HG03460 (cell line): ENCODE results near the gene MCAT.
"Not testable (repeated sequence)": the region's sequence is repeated elsewhere in the genome, so short reads cannot be mapped to it uniquely, and the experiment has no call there.

Experiments used
- ATAC-seq: cut with Tn5 transposase; IDR thresholded peaks from one replicate; pipeline ENCODE4 v1.9.1; 2021; ENCODE audit not compliant: unreplicated experiment

MCAT gene

DNA sequence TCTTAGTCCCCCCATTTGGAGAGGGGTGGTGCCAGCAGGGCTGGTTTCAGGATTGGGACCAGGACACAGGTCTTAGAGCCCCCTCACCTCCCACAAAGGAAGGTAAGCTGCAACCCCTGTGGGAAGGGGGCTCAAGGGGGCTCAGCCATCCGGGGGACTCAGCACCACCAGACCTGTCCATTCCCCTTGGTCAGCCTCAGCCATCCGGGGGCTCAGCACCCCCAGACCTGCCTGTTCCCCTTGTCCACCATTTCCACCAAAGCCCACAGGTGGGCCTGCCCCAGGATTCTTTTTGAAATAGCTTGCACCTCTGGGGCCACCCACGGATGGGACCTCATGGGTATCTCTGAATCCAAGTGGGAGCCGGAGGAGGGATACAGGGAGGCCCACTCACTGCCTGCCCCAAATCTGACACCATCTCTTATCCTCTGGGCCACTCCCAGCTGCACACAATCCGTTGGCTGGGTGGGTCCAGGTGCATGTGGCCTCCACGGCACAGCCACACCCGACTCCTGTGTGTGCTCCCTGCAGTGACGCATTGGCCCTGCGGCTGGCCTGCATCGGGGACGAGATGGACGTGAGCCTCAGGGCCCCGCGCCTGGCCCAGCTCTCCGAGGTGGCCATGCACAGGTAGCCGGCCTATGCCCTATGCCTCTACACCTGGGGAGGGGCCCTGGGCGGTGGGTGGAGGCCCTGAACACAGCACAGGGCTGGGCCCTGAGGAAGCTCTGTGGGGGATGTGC lies 15.9 kb downstream of the MCAT start:
- ATAC-seq = no peak

DNA sequence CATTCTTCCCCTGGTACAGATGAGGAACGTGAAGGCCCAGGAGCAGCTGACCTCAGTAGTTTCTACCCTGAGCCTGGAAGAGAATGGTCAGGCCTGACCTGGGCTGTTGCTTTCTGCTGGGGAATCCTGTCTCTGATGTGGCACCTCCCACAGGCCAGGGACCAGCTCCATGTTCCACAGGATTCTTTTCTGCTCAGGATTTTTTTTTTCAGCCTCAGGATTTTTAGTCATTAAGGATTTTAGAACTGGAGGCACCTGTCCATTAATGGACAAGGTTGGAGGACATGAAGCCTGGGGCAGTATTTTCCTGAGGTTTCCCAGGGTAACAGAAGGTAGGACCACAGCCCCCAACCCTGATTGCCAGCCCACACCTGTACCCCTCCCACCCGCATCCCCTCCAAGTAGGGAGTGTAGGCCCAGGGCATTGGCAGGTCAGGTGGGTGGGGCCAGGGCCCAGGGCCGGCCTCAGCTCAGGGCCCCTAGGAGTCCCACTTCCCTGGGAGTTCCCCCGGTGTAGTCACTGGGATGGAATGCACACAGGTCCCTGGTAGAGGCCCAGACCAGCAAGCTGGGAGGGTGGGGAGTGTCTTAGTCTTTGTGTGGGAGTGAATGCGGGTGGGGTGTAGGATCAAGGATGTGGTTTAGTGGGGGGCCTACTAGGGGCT lies 16.6 kb downstream of the MCAT start:
- no peak for ATAC-seq

DNA sequence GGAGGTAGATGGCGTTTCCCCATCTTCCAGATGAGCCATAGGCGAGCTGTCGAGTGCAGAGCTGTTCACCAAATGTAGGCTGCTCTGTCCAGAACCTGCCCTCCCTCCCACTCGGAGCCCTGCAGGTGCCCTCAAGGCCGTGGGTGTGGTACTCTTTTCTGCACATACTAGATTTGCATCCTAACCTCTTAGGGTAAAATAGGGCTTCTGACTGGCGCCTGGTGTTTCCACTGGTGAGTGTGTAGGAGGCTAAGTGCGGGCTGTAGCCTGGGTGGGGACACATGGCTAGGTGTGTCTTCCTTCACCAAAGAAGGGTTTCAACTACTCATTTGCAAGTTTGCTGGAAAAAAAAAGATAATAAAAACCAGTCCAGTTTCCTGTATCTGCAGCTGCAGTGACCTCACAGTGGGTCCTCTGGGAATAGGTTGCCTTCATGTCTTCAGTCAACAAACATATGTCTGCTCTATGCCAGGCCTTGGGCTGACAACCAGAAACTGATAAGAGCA lies 24.2 kb downstream of the MCAT start:
- ATAC-seq = peak; percentile 50

DNA sequence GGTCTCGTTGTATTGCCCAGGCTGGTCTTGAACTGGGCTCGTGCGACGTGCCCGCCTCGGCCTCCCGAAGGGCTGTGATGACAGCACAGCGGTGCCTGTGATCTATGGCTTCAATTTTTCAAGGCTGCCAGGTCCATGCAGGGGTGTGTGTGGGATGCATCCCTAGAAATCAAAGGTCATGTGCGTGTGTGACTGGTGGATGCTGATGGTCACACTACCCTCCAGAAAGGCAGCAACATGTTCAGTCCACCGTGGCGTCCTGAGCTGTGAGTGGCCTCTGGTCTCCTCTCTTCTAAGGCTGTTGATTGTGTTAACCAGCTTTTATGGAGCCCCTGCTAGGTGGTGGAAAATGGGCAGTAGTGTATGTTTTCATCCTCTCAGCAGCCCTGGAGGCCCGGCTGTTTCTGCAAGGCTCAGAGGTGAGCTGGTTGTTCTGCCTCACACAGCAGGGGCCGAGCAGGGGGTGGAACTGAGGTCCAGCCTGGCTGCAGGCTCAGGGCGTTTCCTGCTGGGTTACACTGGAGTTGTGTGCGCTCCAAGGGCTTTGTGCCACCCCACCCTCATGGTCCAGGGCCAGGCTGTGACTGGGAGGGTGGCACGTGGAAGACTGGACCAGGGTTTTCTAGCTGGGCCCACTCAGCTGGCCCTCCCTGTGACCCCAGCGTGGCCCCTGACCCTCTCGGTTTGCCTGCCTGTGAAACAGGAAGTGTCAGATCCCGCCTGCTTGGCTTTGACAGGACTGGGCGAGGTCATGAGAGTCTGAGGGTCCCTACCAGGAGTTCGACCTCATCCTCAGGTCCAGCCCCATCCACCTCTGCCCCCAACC lies 25.0 kb downstream of the MCAT start:
- ATAC-seq = no peak

DNA sequence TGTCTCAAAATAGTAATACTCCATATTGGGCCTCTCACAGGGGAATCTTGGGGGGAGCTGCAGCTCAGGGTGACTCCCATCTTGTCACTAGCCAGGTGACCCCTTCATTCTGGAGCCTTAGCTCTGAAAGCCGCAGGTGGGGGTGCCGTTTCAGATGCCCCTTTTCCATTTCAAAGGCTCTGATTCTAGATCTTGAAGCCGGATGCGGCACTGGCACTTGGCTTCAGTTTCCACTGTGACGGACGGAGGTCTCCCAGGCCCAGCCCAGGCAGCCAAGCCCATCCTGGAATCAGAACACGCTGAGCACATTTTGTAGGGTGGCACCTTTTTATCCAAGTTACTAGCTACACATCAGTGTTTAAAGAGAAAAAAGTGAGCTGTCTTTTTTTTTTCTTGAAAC lies 26.3 kb downstream of the MCAT start:
- ATAC-seq = no peak

DNA sequence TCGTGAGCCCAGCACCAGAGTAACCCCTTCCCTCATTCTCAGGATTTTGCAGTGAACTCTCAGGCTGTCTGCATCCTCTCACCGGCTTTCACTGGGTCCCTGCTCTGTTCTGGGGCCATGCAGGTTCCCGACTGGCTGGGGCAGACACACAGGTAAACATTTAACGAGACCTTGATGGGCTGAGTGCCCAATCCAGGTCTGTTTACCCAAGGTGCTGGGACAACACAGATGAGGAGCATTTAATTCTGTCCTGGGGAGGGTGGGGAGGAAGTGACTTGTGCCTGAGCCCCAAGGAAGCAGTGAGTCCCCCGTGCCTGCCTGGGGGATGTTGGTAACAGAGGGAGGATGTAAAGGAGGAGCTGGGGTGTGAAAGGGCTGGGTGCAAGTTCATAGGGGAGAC lies 28.2 kb downstream of the MCAT start:
- ATAC-seq = no peak

DNA sequence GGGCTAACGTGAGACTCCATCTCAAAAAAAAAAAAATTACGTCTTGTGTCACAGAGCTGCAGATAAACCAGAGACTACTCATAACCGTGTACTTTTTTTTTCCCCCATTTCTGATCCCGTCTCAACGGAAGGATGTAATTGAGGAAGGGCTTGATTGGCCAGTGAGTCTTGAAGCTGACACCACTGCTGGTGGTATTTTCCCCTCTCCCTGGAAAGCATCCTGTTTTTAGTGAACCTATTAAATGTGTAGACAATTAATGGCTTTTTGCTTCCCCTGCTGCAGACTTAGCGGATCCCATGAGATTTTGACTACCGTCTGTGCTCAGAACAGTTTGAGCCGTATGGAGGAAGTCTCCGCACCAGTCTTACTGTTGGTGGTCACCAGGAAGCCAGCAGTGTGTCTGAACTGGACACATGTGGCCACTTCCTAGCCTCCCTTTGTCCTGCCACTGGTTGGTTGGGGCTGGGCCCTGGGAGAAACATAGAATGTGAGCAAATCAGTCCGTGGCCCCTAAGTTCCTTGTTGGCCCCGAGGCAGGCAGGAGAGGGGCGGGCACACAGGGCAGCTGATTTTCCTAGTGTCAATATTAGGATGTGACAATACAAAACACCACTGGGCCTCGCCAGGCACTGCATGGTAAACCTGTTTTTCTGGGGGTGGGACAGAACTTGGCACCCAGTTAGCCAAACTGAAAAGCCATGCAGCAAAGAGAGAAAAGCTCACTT lies 29.5 kb downstream of the MCAT start:
- ATAC-seq = no peak

DNA sequence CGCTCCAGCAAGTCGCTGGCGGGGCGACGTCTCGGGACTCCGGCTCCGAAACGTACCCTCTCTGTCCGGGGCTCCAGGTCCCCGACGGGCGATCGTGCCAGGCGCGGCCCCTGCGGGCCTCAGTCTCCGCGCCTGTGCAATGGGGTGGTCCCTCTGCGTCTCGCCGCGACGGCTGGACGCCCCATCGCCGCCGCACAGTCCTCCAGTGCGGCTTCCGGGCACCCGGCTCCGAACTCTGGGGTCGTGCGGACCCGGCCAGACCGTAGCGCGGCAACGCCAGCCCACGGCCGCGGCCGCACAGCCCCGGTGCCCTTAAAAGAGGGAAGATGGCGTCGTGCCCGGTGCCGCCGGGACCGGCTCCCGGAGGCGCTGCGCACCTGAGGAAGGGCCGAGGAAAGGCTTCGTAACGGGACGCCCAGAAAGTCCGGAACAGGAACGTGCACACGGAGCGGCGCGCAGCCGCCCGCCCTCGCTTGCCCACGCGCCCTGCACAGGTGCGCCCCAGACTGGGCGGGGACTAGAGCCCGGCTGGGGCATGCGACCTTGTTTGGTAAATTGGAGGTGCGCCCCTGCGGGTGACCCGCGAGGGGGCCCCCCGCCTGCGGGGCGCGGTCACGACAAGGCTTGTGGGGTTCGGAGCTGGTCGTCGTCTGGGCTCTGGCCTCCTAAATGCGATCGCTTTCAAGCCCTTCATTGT lies 32.1 kb downstream of the MCAT start:
- no peak for ATAC-seq

DNA sequence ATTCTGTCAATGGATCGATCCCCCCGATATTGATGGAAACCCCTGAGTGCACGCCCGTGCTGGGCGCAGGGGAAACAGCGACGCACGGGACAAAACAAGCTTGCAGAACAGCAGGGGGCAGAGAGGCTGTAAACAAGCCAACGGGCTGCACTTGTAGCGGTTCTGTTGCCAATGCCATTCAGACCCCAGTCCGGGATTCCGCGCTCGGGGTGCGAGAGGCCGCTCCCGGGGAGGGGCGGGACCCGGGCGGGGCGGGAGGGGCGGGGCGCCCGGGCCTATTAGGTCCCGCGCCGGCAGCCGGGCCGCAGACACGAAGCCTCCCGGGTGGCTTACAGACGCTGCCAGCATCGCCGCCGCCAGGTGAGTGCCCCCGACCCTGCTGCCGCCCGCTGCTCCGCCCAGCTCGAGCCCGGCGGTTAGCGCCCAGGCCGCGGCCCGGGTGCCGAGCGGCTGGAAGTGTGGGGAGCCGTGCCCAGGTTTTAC lies 32.7 kb downstream of the MCAT start, which contains the start of gene BIK:
BIK (plus strand) TSS at position 307 of the 483 bp plus-strand sequence. CDS start 13,273 bp downstream, outside the sequence.
- no peak for ATAC-seq

DNA sequence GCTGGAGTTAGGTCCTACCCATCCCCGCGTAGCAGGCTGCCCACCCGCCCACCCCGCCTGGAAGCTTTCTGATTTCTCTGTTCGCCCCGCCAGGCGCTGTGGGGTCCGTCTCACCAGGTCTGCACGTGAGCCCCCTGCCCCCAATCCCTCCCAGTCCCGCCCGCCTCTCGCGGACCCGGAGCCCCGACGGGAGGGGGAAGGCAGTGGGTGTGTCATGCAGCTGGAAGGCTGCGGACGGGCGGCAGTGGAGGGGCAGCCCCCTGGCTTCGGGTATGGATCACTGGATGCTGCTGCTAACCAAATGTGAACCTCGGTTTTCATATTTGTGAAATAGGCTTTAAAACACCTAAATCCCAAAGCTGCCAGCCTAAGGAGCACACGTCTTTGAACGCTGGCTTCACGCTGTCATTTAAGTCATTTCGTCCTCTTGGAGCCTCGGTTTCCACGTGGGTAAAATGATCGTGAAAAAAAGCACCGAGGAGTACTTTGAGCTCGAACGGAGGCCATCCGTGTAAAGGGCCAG lies 33.2 kb downstream of the MCAT start:
- no peak for ATAC-seq

DNA sequence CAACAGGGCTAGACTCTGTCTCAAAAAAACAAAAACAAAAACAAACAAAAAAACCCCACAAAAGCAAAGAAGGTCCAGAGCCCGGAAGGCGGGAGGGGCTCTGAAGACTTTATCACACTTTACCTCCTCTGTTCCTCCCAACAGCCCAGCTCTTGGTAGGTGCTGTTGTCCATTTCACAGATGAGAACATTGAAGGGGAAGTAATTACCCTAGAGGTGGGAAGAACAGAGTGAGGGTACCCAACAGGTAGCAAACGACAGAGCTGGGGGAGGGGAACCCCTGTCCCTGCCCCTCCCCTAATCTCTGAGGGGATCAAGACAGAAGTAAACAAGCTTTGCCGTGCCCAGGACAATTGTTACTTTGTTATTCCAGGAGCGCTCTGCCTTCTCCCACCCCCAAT lies 33.7 kb downstream of the MCAT start:
- ATAC-seq = no peak

DNA sequence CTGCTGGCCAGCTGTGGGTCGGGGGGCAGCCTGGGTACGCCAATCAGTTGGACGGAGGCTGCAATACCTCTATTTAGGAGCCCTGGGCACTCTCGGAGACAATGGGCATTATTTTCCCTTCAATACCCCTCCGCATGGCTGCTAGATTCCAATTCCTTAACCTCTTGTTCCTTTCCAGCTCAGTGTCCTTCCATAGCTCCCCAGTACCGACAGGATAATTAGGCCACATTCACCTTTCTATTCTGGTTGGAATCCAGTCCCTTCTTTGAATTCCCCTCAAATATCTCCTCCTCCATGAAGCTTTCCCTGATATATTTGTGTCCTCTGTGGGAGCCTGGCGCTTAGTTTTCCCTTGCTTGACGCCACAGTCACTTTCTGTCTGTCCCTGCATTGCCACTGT lies 36.9 kb downstream of the MCAT start:
- ATAC-seq = no peak

DNA sequence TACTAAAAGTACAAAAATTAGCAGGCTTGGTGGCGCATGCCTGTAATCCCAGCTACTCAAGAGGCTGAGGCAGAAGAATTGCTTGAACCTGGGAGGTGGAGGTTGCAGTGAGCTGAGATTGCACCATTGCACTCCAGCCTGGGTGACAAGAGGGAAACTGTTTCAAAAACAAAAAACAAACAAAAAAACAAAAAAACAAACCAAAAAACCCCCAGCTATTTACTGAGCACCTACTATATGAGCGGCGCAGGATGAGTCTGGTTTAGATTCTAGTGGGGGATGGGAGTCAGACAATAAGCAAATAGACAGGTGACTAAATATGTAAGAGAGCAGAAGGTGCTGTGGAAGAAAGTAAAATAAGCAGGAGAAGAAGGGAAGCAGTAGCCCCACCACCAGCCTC lies 38.2 kb downstream of the MCAT start:
- ATAC-seq = not testable (repeated sequence)

DNA sequence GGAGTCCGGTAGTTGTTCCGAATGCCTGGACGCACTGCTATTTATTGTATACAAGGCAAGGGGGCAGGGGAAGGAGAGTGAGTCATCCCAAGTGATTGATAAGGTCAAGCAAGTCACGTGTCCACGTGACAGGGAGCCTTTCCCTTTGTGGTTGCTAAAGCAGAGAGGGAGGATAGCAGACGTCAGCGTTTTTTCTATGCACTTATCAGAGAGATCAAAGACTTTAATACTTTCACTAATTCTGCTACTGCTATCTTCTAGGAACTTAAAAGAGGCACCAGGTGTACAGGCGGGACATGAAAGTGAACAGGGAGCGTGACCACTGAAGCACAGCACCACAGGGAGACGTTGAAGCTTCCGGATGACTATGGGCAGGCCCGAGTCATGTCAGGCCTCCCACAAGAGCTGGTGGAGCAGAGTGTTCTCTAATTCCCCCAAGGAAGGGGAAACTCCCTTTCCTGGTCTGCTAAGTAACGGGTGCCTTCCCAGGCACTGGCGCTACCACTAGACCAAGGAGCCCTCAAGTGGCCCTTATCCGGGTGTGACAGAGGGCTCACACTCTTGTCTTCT lies 39.1 kb downstream of the MCAT start:
- not testable (repeated sequence) for ATAC-seq

DNA sequence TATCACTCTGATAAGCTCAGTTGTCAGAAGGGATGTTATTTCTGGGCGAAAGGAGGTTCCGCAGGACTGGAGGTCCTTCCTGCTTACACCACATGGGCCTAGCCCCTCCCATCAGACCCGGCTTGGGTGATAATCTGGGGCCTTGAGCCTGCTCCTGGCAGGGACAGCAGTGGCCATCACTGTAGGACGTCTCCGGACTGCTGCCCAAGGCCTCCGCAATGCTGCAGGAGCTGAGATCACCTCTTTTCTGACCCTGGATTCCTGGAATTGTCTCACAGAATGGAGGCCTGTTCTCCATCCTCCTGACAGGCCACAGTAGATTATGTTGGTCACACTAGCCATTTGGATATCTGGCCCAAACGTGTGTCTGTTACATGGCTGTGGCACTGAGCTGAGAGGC lies 41.9 kb downstream of the MCAT start:
- no peak for ATAC-seq

DNA sequence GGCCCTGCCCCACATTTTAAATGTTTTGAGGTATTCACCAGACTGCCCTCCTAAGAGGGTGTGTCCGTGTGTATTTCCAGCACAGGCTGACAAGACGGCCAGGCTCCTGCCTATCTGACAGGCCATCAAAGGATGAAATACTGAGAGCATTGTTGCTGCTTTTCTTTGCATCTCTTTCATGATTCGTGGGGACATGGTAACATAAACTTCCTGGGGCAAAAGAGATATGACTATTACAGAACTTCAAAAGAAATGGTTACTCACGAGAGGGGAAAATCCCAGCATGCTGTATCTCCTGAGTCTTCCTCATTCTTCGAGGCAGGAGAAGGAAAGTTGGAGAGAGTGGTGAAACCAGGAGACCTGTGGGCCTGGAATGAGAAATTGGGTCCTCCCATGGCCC lies 43.0 kb downstream of the MCAT start:
- no peak for ATAC-seq

DNA sequence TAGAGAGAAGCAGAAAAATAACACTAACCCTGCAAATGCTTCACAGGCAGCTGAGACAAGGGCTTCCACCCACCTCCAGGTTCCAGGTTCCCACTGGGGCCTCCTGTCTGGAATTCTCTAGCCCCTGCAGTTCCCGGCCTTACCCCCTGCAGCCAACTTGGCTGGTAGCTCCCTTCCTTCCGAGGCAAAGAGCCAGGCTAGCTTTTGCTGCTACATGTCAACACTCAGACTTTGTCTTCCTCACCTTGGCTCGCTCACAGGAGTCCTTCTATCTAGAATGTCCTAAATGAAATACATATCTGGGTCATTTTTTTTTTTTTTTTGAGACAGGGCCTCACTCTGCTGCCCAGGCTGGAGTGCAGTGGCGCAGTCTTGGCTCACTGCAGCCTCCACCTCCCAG lies 44.1 kb downstream of the MCAT start:
- ATAC-seq = no peak

DNA sequence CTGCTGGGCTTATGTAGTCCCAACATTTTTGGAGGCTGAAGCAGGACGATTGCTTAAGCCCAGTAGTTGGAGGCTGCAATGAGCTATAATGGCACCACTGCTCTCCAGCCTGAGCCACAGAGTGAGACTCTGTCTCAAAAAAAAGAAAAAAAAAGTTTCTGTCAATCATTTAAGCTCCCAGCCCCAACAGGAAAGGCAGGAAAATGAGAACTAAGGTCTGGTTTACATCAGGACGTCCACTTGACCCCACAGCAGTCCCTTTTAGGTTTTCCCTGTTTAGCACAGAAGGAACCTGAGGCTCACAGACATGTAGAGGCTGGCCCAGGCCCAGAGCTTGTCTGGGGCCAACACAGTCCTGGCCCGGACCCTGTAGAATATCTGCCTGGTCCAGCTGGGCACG lies 44.8 kb downstream of the MCAT start:
- ATAC-seq = no peak

DNA sequence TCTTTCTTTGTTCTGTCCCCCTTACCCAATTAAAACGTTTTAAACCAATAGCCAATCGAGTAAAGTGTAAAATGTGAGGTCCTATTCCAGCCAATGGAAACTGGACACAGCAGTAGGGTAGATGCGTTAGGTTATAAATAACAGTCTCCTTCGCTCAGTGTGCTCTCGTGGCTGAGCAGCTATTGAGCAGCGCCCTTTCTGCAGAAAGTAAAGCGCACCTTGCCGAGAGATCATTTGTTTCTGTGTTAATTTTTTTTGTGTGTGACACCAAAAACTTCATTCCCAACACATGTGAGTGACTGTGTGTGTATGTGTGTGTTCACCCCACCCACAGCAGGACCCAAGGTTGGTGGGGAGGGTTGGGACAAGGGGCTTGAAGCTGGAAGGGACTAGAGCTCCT lies 46.8 kb downstream of the MCAT start:
- ATAC-seq = no peak

DNA sequence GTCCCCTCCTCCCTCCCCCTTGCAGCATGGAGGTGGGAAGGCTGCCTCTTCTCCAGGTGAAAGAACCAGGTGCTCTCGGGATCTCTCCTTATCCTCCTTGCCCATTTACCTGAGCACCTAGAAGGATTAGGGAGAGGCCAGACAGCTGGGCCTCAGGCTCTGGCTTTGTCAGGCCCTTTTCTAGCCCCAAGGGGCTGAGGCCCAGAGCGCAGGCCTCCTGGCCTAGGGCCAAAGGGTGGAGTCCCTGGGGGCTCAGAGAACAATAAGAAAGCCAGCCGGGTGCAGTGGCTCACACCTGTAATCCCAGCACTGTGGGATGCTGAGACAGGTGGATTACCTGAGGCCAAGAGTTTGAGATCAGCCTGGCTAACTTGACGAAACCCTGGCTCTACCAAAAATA lies 48.6 kb downstream of the MCAT start:
- no peak for ATAC-seq
